ENCODE results near the gene IVL. TPM values are rescaled to one million over a fixed set of nuclear protein-coding genes. Genes with fewer than 3 reads are reported as not detected.

IVL gene
- total RNA-seq, 1 experiment from 2014 or later = 0.55 TPM

GRCh38 chr1:152959273-152959672 is 50.9 kb downstream of the IVL start:
- POLR2A ChIA-PET (ENCODE audit: unreplicated experiment) = no interaction called here
- Histone ChIP-seq H4K20me1 (ENCODE audit: low read length) (no peaks in the 10 kb centered on the region), H3K27me3 (ENCODE audit: low read length) (peaks cover 21% of the 10 kb centered on the region), H3K36me3 (ENCODE audit: low read depth, low read length) (no peaks in the 10 kb centered on the region), H3K4me2 (ENCODE audit: low read length) (no peak overlapping the region), H3K4me3 (ENCODE audit: low read length) (no peak overlapping the region), H3K27ac (ENCODE audit: low read length) (no peak overlapping the region), H3F3A (ENCODE audit: low read length, unreplicated experiment) (no peaks in the 10 kb centered on the region), H2AFZ (ENCODE audit: low read length) (no peak overlapping the region), H3K4me1 (ENCODE audit: insufficient read depth, low read length) (peaks cover under 1% of the 10 kb centered on the region), H3K9me2 (replicated peaks; ENCODE audit: low read length) (no peaks in the 10 kb centered on the region), H3K79me2 (ENCODE audit: low read length) (no peaks in the 10 kb centered on the region), H3K9me3 (ENCODE audit: low read length) (no peaks in the 10 kb centered on the region), H3K9ac (ENCODE audit: low read length) (no peak overlapping the region)
- CTCF ChIA-PET = no interaction called here
- TF ChIP-seq CTCF (conservative IDR thresholded peaks at IDR 0.05; ENCODE audit: low read depth, low read length) (no peak), EZH2phosphoT487 (IDR thresholded peaks at IDR 0.05; ENCODE audit: borderline replicate concordance, low read length) (no peak), EZH2 (IDR thresholded peaks at IDR 0.05; ENCODE audit: low read length, unreplicated experiment) (no peak)
- ATAC-seq (no peak), DNase-seq (no peak)
- no TSS peak for BruUV-seq (replicated peaks)
- intact Hi-C loops (cut with micrococcal nuclease) = no loop called here

GRCh38 chr1:152959801-152960451 is 51.6 kb downstream of the IVL start:
- no peaks in the 10 kb centered on the region for H3K79me2 ChIP-seq (ENCODE audit: low read length)
- H3F3A ChIP-seq (ENCODE audit: low read length, unreplicated experiment) = no peaks in the 10 kb centered on the region
- no peaks in the 10 kb centered on the region for H3K9me2 ChIP-seq (replicated peaks; ENCODE audit: low read length)
- ChIA-PET CTCF (no interaction called here), POLR2A (ENCODE audit: unreplicated experiment) (no interaction called here)
- DNase-seq = peak; percentile 11
- no TSS peak for BruUV-seq (replicated peaks)
- no peak overlapping the region for H2AFZ ChIP-seq (ENCODE audit: low read length)
- peaks cover 21% of the 10 kb centered on the region for H3K27me3 ChIP-seq (ENCODE audit: low read length)
- no peaks in the 10 kb centered on the region for H4K20me1 ChIP-seq (ENCODE audit: low read length)
- H3K4me2 ChIP-seq (ENCODE audit: low read length) = no peak overlapping the region
- no peak overlapping the region for H3K4me3 ChIP-seq (ENCODE audit: low read length)
- intact Hi-C loops (cut with micrococcal nuclease) = no loop called here
- H3K27ac ChIP-seq (ENCODE audit: low read length) = no peak overlapping the region
- TF ChIP-seq EZH2phosphoT487 (IDR thresholded peaks at IDR 0.05; ENCODE audit: borderline replicate concordance, low read length) (no peak), CTCF (conservative IDR thresholded peaks at IDR 0.05; ENCODE audit: low read depth, low read length) (no peak), EZH2 (IDR thresholded peaks at IDR 0.05; ENCODE audit: low read length, unreplicated experiment) (no peak)
- H3K36me3 ChIP-seq (ENCODE audit: low read depth, low read length) = no peaks in the 10 kb centered on the region
- no peaks in the 10 kb centered on the region for H3K9me3 ChIP-seq (ENCODE audit: low read length)
- no peaks in the 10 kb centered on the region for H3K4me1 ChIP-seq (ENCODE audit: insufficient read depth, low read length)
- no peak overlapping the region for H3K9ac ChIP-seq (ENCODE audit: low read length)
- ATAC-seq = no peak

GRCh38 chr1:152960452-152961044 is 52.2 kb downstream of the IVL start:
- Histone ChIP-seq H3K27me3 (ENCODE audit: low read length) (peaks cover 26% of the 10 kb centered on the region), H3K4me2 (ENCODE audit: low read length) (no peak overlapping the region), H3K79me2 (ENCODE audit: low read length) (no peaks in the 10 kb centered on the region), H3F3A (ENCODE audit: low read length, unreplicated experiment) (no peaks in the 10 kb centered on the region), H3K36me3 (ENCODE audit: low read depth, low read length) (no peaks in the 10 kb centered on the region), H3K9me2 (replicated peaks; ENCODE audit: low read length) (no peaks in the 10 kb centered on the region), H3K27ac (ENCODE audit: low read length) (no peak overlapping the region), H4K20me1 (ENCODE audit: low read length) (no peaks in the 10 kb centered on the region), H2AFZ (ENCODE audit: low read length) (no peak overlapping the region), H3K4me3 (ENCODE audit: low read length) (no peak overlapping the region), H3K4me1 (ENCODE audit: insufficient read depth, low read length) (no peaks in the 10 kb centered on the region), H3K9me3 (ENCODE audit: low read length) (no peaks in the 10 kb centered on the region), H3K9ac (ENCODE audit: low read length) (no peak overlapping the region)
- BruUV-seq (replicated peaks) = no TSS peak
- intact Hi-C loops (cut with micrococcal nuclease) = no loop called here
- DNase-seq = peak; percentile 33
- no peak for TF ChIP-seq EZH2phosphoT487 (IDR thresholded peaks at IDR 0.05; ENCODE audit: borderline replicate concordance, low read length)
- TF ChIP-seq EZH2 (IDR thresholded peaks at IDR 0.05; ENCODE audit: low read length, unreplicated experiment) = no peak
- peak; percentile 59 for TF ChIP-seq CTCF (conservative IDR thresholded peaks at IDR 0.05; ENCODE audit: low read depth, low read length)
- ATAC-seq = no peak
- ChIA-PET POLR2A (ENCODE audit: unreplicated experiment) (no interaction called here), CTCF (no interaction called here)

All from PC-3 (cell line).